Thyroid gland (tissue), 4 donors: Measurements from ENCODE around the gene ELL. TPM values are rescaled to one million over a fixed set of nuclear protein-coding genes. Genes with fewer than 3 reads are reported as not detected.

Experiments used
- DNase-seq, 2 donors: peaks; one replicate each; pipeline ENCODE4 v3.0.0-alpha.2; 2019
- H3K27ac ChIP-seq, 3 donors: fragments of 200-600 bp; sonication (generic); 1 replicate in 2 of 3; 2 replicates in 1 of 3; pipeline ENCODE4 v1.5.1; 2016 to 2019; ENCODE audit warnings: mild to moderate bottlenecking in 1 of 3, moderate library complexity in 1 of 3
- H3K27me3 ChIP-seq: fragments of 200-600 bp; sonication (generic); one replicate; pipeline ENCODE4 v1.5.1; 2019
- H3K36me3 ChIP-seq, 2 donors: fragments of 200-600 bp; sonication (generic); one replicate each; pipeline ENCODE4 v1.5.1; 2016 to 2019
- H3K4me1 ChIP-seq, 2 donors: fragments of 200-600 bp; sonication (generic); one replicate each; pipeline ENCODE4 v1.5.1; 2017 to 2019
- H3K4me3 ChIP-seq, 3 donors: fragments of 200-600 bp; sonication (generic); replicated peaks in 1 of 3; 1 replicate in 2 of 3; 2 replicates in 1 of 3; pipeline ENCODE4 v1.5.1; 2016; ENCODE audit warnings: mild to moderate bottlenecking in 1 of 3
- H3K9me3 ChIP-seq: fragments of 200-600 bp; sonication (generic); one replicate; pipeline ENCODE4 v1.5.1; 2017
- CTCF ChIP-seq, 6 experiments: fragments of 200-600 bp in 3 of 6; fragments of 450-650 bp in 3 of 6; sonication (generic) in 3 of 6; IDR thresholded peaks; one replicate each; pipeline ENCODE4 v1.5.1; 2016 to 2019; ENCODE audit warnings: antibody characterized with exemption in 6 of 6, mild to moderate bottlenecking in 2 of 6, inconsistent platforms in 1 of 6, moderate library complexity in 1 of 6
- POLR2A ChIP-seq, 2 donors: fragments of 450-650 bp; IDR thresholded peaks; one replicate each; pipeline ENCODE4 v1.6.1; 2017; ENCODE audit warnings: antibody characterized with exemption in 2 of 2, mild to moderate bottlenecking in 2 of 2, moderate library complexity in 1 of 2
- WGBS, 2 donors: methylation state at CpG; one replicate each; pipeline ENCODE4 v1.1.5; 2017; 5-methylcytosine and 5-hydroxymethylcytosine counted together
- intact Hi-C: fragments of 100-400 bp; cut with DNase I; formaldehyde crosslinking; loops from one replicate; pipeline ENCODE4 v1.15.1; 2023
- total RNA-seq, 4 donors: library from RNA; depleted of rRNA; stranded (reverse); fragments of >200 nt; gene quantifications; one replicate each; pipeline ENCODE4 v1.2.3, GENCODE V29; 2016

ELL gene
- total RNA-seq, 4 donors from 2014 or later = 10.8 to 31.0 (median 11.5) TPM

- Histone ChIP-seq H3K36me3 (peaks cover 10 to 11% of the 10 kb centered on the region in 2 donors), H3K9me3 (no peaks in the 10 kb centered on the region), H3K4me3 (no peak overlapping the region), H3K27me3 (no peaks in the 10 kb centered on the region), H3K27ac (peak overlapping the region in 1 of 3 donors; percentile 63), H3K4me1 (peaks cover 14 to 17% of the 10 kb centered on the region in 2 donors)
- TF ChIP-seq CTCF (IDR thresholded peaks at IDR 0.05) (no peak), POLR2A (IDR thresholded peaks at IDR 0.05) (no peak)
- WGBS, 2 donors = 67 to 70% methylated on average over 12 to 13 of the region's 13 CpGs
- intact Hi-C loops = no loop called here
- DNase-seq = no peak
Observed at GRCh38 chr19:18439025-18439909, 82.6 kb downstream of the ELL start.

- Histone ChIP-seq H3K36me3 (peaks cover 3 to 5% of the 10 kb centered on the region in 2 donors), H3K9me3 (no peaks in the 10 kb centered on the region), H3K27ac (peak overlapping the region in 2 of 3 donors; percentile 50 to 63), H3K4me3 (peak overlapping the region in 1 of 3 donors; percentile 54), H3K27me3 (no peaks in the 10 kb centered on the region), H3K4me1 (peaks cover 17 to 22% of the 10 kb centered on the region in 2 donors)
- intact Hi-C loops = no loop called here
- TF ChIP-seq POLR2A (IDR thresholded peaks at IDR 0.05) (no peak), CTCF (IDR thresholded peaks at IDR 0.05) (no peak)
- whole genome bisulfite sequencing, 2 donors = 29 to 51% methylated on average over 9 to 16 of the region's 24 CpGs
- DNase-seq = no peak
Observed at GRCh38 chr19:18438331-18439024, 83.4 kb downstream of the ELL start.

GRCh38 chr19:18437491-18438330, 84.2 kb downstream of the ELL start, which contains the start of gene ISYNA1:
Gene ISYNA1, minus strand, starts transcription at chr19:18438133. Its CDS starts 154 bp downstream, at chr19:18437979.
- Histone ChIP-seq H3K36me3 (no peaks in the 10 kb centered on the region), H3K4me3 (peak within 1 kb of the TSS in 2 of 3 donors; percentile 12 to 54), H3K27ac (peak within 1 kb of the TSS; percentile 26 to 63 (median 50)), H3K9me3 (no peaks in the 10 kb centered on the region), H3K27me3 (no peaks in the 10 kb centered on the region), H3K4me1 (peaks cover 17 to 28% of the 10 kb centered on the region in 2 donors)
- WGBS, 2 donors = 1 to 2% methylated on average over 9 to 26 of the region's 99 CpGs
- intact Hi-C loops = no loop called here
- TF ChIP-seq CTCF (IDR thresholded peaks at IDR 0.05) = peak in 1 of 6 experiments; percentile 4
- TF ChIP-seq POLR2A (IDR thresholded peaks at IDR 0.05) = no peak
- DNase-seq = peak; percentile 59 to 72

- 31 to 37% methylated on average over 25 to 30 of the region's 67 CpGs for WGBS, 2 donors
- no peaks in the 10 kb centered on the region for H3K27me3 ChIP-seq
- peaks cover 17 to 28% of the 10 kb centered on the region in 2 donors for H3K4me1 ChIP-seq
- peak overlapping the region in 1 of 3 donors; percentile 54 for H3K4me3 ChIP-seq
- TF ChIP-seq POLR2A (IDR thresholded peaks at IDR 0.05) (no peak), CTCF (IDR thresholded peaks at IDR 0.05) (peak in 1 of 6 experiments; percentile 11)
- no peaks in the 10 kb centered on the region for H3K9me3 ChIP-seq
- intact Hi-C loops = no loop called here
- peak; percentile 82 to 86 for DNase-seq
- H3K27ac ChIP-seq = peak overlapping the region in 1 of 3 donors; percentile 63
- no peaks in the 10 kb centered on the region for H3K36me3 ChIP-seq
Observed at GRCh38 chr19:18436671-18437490, 85.0 kb downstream of the ELL start.
